HT1080 (cell line): ENCODE data around the gene SLC1A7. TPM values are rescaled to one million over a fixed set of nuclear protein-coding genes. Genes with fewer than 3 reads are reported as not detected.
"Not testable (repeated sequence)": the region's sequence is repeated elsewhere in the genome, so short reads cannot be mapped to it uniquely, and the experiment has no call there.

Source experiments
- DNase-seq: peaks from one replicate; pipeline ENCODE4 v3.0.0-alpha.2; 2015; ENCODE audit warnings: low read depth
- polyA plus RNA-seq, 2 experiments: library from polyadenylated mRNA; depleted of rRNA; stranded (reverse); fragments of >200 nt; gene quantifications; 2 replicates each; pipeline ENCODE4 v1.2.3, GENCODE V29; 2015
- total RNA-seq: library from RNA; depleted of rRNA; stranded (reverse); fragments of >200 nt; shearing (Covaris generic); gene quantifications from 2 replicates; pipeline ENCODE4 v1.2.3, GENCODE V29; 2014; rRNA removed

SLC1A7 gene
- total RNA-seq = not detected in 2 replicates
- polyA plus RNA-seq (2015; cell fraction: cytosol; rRNA removed) = not detected in 2 replicates
- polyA plus RNA-seq (2015; cell fraction: nucleus; rRNA removed) = not detected in 2 replicates

DNA sequence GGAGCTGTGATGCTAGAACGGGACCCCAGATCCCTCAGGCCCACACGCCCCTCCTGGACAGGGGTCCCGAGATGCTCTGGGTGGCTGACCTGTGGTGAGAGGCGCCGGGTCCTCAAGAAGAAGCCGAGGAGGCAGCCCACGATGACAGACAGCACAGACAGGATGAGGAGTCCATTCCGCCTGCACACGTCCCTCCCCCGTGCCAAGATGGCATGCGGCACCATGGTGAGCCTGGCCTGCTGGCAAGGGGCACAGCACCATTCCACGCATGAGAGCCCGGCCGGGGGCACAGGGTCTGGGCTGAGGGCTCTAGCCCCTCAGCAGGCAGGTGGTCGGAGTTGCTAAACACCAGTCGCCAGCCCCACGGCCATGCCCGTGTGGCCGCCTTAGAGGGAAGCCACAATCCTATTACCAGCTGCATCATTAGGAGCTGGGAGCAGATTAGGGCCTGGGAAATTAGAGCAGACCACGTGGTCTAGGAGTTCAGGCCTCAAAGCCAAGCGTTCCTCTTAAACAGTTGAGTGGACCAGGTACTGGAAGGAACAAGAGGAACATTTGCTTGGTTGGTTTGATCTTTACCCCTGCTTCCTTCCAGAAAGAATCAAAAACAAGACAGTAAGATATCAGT is at the start of gene SLC1A7:
SLC1A7 (minus strand) TSS at position 413 of the 628 bp plus-strand sequence; CDS start at position 224, 189 bp downstream.
- DNase-seq = no peak

DNA sequence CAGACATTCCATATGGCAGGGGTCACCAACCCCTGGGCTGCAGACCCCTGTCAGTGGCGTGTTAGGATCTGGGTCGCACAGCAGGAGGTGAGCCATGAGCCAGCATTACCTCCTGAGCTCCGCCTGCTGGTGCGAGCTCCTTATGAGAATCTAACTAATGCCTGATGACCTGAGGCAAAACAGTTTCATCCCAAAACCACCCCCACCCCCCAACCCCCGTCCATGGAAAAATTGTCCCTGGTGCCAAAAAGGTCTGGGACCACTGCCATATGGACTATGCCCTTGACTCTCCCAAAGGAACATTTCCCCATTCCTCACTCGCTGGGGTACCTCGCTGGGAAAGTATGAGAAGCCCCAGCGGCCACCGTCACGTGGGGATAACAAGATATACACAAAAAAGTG is 47.8 kb upstream of the SLC1A7 start:
- no peak for DNase-seq

DNA sequence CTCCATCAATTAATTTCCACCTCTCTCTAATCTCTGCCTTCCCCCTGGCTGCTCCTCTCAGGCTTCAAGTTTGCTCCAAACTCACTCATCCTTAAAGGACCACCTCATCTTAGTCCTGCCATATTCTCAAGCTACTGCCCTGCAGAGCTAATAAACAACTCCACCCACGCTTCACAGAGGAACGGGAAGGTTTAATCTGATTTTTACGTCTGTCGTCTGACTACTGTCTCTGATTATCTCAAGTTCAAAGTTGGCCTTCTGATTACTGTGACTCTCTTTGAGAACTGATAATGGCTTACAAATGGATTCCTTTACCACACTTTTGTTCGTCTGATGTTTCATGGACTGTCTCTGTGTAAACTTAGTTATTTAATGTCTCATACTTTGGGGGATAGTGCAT is 46.6 kb upstream of the SLC1A7 start:
- no peak for DNase-seq

DNA sequence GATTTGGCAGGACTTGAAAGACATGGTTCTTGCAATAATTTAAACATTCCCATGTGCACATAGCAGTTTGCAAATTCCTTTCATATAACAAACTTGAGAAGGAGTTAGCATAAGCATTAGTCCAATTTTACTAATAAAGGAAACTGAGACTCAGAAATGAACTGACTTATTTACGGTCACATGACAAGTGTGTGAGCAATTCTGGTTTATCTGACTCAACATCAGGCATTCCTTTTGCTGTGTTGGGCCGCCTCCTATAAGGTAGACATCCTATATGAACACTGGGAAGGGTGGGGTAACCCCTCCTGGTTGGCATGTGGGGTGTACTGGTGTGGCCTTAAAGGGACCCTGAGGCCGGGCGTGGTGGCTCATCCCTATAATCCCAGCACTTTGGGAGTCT is 45.7 kb upstream of the SLC1A7 start:
- no peak for DNase-seq

DNA sequence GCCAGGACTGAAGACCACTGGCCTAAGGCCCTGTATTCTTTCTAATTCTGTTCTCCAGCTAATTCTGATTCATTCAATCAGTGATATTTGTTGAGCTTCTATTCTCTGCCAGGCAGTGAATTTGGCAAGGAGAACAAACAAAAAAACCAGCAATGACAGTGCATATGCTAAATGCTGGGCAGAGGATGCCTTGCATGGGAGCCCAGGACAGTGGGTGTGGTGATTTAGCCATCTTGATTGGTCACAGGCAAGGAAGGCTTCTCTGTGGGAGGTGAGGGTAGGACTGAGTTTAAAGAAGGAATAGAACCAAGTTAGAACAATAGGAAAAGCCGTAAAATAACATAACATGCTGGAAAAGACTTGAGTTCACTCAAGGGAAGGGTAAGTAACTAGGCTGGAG is 45.0 kb upstream of the SLC1A7 start:
- no peak for DNase-seq

DNA sequence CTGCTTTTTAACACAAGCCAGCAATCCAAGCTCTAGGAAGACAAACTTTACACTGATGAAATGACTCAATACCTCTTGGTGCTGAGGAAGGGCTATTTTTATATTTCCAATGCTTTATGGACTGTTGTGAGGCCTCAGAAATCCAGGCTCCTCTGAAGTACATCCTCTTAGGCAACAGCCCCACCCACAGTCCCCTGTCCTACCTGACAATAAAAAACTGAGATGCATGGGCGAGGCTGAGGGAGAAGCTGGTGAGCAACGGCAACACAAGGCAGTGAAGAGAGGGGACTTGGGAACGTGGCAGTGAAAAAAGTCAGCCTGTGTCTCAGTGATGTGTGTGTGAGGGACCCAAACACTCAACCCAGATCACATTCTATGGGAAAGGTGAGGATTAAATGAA is 44.1 kb upstream of the SLC1A7 start:
- DNase-seq = no peak

DNA sequence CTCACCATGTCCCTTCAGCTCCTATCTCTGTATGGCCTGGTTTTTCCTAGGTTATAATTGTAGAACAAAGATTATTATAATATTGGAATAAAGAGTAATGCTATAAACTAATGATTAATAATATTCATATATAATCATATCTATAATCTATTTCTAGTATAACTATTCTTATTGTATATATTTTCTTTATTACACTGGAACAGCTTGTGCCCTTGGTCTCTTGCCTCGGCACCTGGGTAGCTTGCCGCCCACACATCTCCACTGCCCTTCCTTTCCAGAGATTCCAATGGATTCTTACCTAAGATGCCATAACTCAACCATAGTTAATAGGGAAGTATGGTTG is 43.5 kb upstream of the SLC1A7 start:
- DNase-seq = not testable (repeated sequence)

DNA sequence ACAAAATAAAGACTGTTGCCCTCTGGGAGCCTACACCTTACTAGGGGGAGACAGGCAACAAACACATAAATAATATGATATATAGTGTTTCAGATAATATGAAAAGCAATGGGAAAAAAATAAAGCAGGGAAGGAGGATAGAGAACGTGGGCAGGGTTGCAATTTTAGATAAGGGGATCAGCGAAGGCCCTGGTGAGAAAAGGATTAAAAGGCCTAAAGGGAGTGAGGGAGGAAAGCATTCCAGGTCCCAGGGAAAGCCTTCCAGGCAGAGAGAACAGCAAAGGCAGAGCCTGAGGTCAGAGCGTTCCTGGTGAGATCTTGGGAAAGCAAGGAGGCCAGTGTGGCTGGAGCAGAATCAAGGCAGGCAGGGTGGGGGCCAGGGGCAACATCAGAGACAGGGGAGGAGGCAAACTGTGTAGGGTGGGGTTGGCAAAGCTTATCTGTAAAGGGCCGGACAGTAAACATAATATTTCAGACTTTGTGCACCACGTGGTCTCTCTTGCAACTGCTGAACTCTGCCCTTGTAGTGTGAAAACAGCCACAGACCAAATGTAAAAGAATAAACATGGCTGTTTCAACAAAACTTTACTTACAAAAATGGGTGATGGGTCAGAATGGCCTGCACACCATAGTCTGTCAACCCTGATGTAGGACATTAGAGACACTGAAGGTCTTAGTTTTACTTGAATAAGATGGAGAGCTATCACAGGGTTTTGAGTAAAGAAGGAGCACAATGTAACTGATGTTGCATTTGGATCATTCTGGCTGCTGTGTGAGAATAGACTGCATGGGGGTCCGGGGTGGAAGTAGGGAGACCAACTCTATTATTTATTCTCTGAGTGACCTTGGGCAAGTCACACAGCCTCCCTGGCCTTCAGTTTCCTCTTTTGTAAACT is 40.9 kb upstream of the SLC1A7 start:
- DNase-seq = no peak

DNA sequence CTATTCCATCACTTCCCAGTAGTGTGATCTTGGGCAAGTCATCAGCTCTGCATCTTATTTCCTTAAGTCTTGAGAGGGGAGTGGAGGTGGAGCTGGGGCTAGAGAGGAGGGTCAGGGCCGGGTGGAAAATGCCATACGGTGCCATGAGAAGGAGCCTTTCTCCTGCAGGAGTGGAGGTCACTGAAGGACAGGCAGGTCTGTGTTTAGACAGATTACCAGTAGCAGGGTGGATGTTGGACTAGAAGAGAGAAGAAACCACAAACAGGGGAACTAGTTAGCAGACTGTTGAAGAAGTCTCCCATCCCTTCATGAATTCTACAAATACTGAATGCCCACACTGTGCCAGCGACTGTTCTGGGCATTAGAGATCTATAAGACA is 40.3 kb upstream of the SLC1A7 start:
- no peak for DNase-seq

DNA sequence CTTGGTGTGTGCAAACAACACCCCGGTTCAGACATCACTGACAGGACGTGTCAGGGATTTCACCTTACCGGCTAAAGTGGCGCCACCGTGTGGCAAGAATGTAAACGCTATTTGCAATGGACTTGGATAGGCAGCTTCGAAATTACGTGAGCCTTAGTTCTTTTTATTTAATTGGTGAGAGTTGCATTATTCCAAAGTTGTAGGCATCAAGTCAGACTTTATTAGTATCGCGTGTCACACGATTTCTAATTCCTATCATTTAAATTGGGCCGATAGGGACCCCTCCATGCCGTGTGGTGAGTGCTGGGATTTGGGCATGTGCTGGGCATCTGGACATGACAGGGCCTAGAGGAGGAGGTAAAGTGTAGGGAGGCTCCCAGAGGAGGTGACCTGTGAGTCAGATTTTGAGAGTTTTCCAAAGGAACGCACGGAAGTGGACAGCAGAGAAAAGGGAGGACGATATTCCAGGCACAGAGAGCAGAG is 39.7 kb upstream of the SLC1A7 start:
- peak; percentile 64 for DNase-seq

DNA sequence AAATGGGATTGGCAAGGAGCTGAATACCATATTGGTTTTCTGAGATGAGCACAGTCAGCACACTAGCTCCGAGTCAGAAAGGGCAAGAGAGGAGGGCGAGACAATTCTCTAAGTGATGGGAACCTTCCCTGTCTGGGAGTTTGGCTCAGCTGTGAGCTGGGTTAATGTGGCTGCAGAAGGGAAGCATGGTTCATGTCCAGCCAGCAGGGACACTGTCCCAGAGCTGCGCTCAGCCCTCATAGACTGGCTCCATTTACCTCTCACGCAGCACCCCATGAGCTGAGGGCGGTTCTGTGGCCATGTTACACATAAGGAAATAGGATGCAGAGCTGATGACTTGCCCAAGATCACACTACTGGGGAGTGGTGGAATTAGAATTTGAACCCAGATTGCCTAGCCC is 38.5 kb upstream of the SLC1A7 start:
- DNase-seq = no peak

DNA sequence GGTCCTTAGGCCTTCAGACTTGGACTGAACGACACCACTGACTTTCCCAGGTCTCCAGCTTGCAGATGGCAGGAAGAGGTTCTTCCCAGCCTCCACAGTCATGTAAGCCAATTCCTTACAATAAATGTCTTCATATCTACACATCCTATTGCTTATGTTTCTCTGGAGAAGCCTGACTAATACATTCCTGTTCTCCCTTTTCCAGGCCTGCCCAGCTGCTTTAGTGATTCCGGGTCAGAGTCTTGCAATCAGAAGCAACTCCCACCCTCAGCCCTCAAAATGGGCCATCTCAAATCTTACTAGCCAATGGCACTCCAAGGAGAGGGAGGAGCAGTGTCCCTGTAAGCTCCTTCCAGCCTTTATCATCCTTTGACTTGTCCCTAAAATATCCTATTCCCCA is 37.8 kb upstream of the SLC1A7 start:
- no peak for DNase-seq

DNA sequence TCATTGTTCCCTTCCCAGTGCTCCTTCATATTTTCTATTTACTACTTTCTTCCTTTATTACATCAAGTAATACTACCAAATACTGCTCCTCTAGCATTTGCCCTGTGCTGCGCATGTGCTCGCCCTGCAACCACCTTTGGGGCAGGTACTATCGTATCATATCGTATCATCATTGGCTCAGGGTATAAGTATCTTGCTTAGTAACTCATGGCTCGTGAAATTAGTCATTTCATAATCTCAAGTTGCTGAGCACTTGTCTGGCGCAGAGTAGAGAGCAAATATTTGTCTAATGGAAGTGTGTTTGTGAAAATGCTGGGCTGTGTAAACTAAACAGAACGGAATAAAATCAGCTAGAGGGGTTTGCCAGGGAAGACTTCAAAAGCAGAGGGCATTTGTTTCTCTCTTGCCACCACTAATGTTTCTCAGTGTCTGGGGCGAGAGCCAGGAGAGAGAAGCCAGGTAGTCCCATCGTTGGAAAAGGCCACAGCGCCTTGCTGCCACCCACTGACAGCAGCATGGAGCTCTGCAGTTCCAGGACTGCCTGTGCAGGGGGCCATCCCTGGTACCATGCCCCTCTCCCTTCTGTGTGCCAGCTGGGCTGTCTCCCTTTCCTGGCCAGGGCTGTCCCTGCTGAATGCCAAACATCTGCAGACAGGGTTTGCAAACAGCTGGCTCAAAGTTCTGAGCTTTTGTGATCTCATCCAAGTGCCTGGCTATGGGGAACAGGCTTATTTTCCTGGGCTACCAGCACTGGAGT is 34.2 kb upstream of the SLC1A7 start:
- DNase-seq = no peak

DNA sequence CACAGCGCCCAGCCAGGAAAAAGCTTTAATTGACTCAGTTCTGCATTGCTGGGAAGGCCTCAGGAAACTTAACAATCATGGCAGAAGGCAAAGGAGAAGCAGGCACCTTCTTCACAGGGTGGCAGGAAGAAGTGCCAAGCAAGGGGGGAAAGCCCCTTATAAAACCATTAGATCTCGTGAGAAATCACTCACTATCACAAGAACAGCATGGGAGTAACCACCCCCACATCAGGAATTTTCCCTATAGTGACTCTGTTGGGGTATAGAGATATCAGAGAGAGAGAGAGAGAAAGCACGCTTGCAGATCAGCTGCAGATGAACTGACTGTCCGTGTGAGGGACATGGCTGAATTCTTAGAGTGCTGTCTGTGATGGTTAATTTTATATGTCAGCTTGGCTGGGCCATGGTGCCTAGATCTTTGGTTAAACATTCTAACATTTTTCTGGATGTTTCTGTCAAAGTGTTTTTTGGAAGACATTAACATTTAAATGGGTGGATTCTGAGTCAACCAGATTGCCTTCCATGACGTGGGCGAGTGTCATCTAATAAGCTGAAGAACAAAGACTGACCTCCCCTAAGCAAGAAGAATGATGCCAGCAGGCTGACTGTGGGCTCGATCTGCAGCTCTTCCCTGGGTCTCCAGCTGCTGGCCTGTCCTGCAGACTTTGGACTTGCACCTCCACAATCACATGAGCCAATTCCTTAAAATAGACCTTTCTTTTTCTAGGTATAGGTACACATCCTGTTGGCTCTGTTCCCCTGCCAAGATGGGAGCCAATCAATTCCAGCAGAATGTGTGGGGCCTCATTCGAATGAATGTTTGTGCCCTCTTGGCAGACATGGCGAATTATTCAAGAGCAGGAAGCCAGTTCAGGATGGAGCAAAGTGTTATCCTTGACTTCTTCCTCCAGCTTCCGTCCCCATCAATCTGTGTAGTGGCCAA is 32.8 kb upstream of the SLC1A7 start:
- no peak for DNase-seq

DNA sequence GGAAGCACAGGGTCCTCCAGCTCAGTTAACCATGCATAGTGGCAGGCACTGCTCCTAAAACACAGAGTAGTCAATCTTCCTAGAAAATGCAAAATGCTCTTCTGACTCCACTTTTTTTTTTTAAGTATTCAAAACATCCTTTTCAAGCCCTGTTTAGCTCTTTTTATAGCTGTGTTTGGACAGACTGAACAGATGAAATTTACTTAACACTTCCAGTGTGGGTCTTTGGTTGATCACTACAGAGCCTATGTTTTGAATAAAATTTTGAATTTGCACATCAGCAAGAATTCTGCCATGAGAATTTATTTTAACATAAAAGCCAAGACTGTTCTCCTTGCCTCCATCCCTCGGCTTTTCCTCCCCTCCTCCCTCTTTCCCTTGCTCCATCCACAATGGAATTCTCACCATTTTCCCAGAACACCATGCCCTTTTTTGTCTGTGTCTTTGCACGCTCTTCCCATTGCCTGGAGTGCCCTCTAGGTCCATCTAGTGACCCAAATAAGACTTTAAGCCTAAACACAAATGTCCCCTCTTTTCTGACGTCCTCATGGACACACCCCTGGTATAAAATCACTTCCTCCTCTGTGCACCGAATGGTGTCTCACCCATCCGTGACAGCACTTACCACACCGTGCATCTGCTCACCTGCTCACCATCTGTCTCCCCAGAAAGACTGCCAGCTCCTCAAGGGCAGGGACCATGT is 30.1 kb upstream of the SLC1A7 start:
- peak; percentile 59 for DNase-seq

DNA sequence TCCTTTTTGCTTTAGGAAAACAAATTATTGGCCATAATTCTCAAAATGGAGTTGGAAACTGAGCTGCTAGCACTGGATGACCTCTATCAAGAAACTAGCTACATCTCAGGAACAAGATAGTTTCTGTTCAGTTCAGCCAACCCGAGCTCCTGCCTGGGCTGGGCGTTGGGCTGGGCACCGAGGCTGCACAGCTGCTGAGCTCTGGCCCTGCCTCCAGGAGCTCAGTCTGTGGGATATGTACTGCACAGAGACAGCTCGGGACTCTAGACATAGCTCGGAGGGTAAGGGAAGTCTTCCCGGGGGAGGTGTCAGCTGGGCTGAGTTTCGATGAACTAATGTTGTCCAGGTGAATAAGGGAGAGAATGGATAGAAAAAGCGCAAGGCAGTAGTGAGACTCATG is 24.5 kb upstream of the SLC1A7 start:
- DNase-seq = no peak

DNA sequence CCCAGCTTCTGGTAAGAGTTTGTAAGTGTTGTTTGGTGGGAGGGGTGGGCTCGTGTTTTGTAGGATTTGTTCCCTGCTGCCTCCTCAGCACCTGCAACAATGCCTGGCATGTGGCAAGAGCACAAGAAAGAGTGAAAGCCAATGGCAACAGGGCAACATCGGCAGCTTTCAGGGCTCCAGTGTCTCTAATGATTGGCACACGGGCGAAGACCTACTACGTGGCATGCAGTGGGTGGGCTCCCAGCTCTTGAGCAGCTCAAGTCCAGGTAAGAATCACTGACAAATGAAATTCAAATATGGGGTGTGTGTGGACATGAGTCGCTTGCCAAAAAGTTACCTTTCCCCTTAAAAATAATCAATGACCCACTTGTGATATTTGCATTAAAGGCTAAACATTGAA is 23.9 kb upstream of the SLC1A7 start:
- DNase-seq = no peak

DNA sequence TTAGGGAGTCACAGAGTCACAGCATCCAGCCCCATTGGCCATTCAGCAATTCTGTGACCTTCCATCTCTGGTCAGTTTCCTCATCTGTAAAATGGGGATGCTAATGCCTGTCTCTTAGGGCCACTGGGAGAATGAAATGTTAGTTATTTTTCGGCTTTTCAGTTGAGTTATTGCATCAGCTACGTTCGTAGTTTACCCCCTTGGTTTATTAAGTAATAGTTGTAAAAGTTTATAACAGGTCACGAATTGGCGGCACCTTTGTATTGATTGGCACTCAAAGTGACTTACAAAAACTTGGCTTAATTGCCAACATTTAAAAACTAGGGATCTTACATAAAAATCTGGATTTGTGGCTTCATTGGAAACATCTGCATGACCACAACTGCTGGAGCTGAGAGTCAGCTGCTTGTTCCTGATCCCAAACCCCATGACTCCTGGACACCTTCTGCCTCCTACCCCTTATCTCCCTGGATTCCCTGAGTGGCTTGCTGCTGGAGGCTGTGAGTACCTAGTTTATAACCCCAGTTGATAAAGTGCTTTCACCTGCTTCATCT is 23.0 kb upstream of the SLC1A7 start:
- no peak for DNase-seq

DNA sequence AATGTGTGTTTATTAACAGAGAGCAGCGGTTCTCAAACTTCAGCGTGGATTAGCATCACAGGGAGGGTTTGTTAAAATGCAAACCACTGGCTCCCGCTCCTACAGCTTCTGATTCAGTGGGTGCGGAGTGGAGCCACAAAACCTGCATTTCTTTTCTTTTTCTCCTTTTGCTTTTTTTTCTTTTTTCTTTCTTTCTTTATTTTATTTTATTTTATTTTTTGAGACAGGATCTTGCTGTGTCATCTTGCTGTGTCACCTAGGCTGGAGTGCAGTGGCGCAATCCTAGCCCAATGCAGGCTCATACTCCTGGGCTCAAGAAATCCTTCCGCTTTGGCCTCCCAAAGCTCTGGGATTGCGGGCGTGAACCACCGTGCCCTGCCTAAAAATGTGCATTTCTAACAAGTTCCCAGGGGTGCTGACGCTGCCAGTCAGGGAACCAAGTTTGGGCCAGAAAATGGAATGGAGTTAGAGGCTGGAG is 20.9 kb upstream of the SLC1A7 start:
- DNase-seq = no peak

DNA sequence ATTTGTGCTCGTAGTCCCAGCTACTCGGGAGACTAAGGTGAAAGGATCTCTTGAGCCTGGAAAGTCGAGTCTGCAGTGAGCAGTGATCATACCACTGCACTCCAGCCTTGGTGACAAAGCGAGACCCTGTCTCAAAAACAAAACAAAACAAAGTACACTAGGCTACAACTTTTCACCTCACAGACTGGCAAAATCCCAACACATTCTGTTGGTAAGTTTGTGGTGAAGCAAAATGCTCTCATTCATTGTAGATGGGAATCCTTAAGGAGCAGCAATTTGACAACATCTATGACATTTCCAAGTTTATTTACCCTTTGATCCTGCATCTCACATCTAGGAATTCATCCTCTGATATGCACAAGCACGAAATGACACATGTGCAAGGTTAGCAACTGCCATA is 20.2 kb upstream of the SLC1A7 start:
- no peak for DNase-seq
